H1 (cell line): ENCODE measurements around the gene BABAM2.

Experiments
- EP300 ChIP-seq, 2 experiments: IDR thresholded peaks; 1 replicate in 1 of 2; 2 replicates in 1 of 2; pipeline ENCODE4 v1.6.1; 2011 to 2012; ENCODE audit warnings: low read depth in 2 of 2, low read length in 2 of 2, mild to moderate bottlenecking in 2 of 2, borderline replicate concordance in 1 of 2, inconsistent platforms in 1 of 2, moderate library complexity in 1 of 2
- EZH2 ChIP-seq: fragments of 200-600 bp; sonication (generic); IDR thresholded peaks from 2 replicates; pipeline ENCODE4 v1.7.1; 2012; ENCODE audit warnings: low read depth, mild to moderate bottlenecking, moderate library complexity, low read length, inconsistent platforms; ENCODE audit not compliant: severe bottlenecking
- POLR2A ChIP-seq, 2 experiments: IDR thresholded peaks; 1 replicate in 1 of 2; 2 replicates in 1 of 2; pipeline ENCODE4 v1.6.1; 2011; ENCODE audit warnings: low read depth in 2 of 2, low read length in 2 of 2, mild to moderate bottlenecking in 2 of 2; ENCODE audit errors: control extremely low read depth in 1 of 2
- RAD21 ChIP-seq, 2 experiments: IDR thresholded peaks in 1 of 2; conservative IDR thresholded peaks in 1 of 2; 2 replicates each; pipeline ENCODE4 v1.6.1; 2011; ENCODE audit warnings: low read depth in 2 of 2, low read length in 2 of 2, improper control_type of control experiment in 1 of 2, inconsistent platforms in 1 of 2, mild to moderate bottlenecking in 1 of 2, moderate library complexity in 1 of 2
- RFX5 ChIP-seq: IDR thresholded peaks from 2 replicates; pipeline ENCODE4 v1.6.1; 2011; ENCODE audit warnings: low read depth, low read length, improper control_type of control experiment, borderline replicate concordance
- SP1 ChIP-seq: IDR thresholded peaks from 2 replicates; pipeline ENCODE4 v1.6.1; 2011; ENCODE audit warnings: low read depth, low read length
- USF2 ChIP-seq: IDR thresholded peaks from 2 replicates; pipeline ENCODE4 v1.6.1; 2011; ENCODE audit warnings: low read length, improper control_type of control experiment
- TF ChIP-seq, protein P1 (sequence below), 3 experiments: IDR thresholded peaks; 1 replicate in 2 of 3; 2 replicates in 1 of 3; pipeline versions ENCODE4 v1.5.1 to v1.6.1; 2011; ENCODE audit warnings: low read length in 3 of 3, mild to moderate bottlenecking in 3 of 3, inconsistent platforms in 2 of 3, low read depth in 1 of 3, moderate library complexity in 1 of 3; ENCODE audit not compliant: insufficient read depth in 1 of 3; ENCODE audit errors: control extremely low read depth in 1 of 3

- TF ChIP-seq EP300 (IDR thresholded peaks at IDR 0.05; ENCODE audit: borderline replicate concordance in 1 of 2, low read depth in 2 of 2, low read length in 2 of 2) = no peak
- TF ChIP-seq POLR2A (IDR thresholded peaks at IDR 0.05; ENCODE audit: control extremely low read depth in 1 of 2, low read depth in 2 of 2, low read length in 2 of 2) = no peak
- TF ChIP-seq RFX5 = no peak
- no peak for TF ChIP-seq EZH2
- no peak for TF ChIP-seq RAD21 (IDR thresholded peaks at IDR 0.05 in 1 of 2, conservative IDR thresholded peaks at IDR 0.05 in 1 of 2; ENCODE audit: low read depth in 2 of 2, low read length in 2 of 2)
- TF ChIP-seq USF2 = no peak
- TF ChIP-seq SP1 = no peak
- TF ChIP-seq, protein P1, sequence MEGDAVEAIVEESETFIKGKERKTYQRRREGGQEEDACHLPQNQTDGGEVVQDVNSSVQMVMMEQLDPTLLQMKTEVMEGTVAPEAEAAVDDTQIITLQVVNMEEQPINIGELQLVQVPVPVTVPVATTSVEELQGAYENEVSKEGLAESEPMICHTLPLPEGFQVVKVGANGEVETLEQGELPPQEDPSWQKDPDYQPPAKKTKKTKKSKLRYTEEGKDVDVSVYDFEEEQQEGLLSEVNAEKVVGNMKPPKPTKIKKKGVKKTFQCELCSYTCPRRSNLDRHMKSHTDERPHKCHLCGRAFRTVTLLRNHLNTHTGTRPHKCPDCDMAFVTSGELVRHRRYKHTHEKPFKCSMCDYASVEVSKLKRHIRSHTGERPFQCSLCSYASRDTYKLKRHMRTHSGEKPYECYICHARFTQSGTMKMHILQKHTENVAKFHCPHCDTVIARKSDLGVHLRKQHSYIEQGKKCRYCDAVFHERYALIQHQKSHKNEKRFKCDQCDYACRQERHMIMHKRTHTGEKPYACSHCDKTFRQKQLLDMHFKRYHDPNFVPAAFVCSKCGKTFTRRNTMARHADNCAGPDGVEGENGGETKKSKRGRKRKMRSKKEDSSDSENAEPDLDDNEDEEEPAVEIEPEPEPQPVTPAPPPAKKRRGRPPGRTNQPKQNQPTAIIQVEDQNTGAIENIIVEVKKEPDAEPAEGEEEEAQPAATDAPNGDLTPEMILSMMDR (IDR thresholded peaks at IDR 0.05; ENCODE audit: control extremely low read depth in 1 of 3, insufficient read depth in 1 of 3, low read depth in 1 of 3, low read length in 3 of 3) = no peak
Observed at GRCh38 chr2:28219758-28220368, 329.3 kb downstream of the BABAM2 start.
